Measurements from ENCODE around the gene MCUR1. TPM values are rescaled to one million over a fixed set of nuclear protein-coding genes. Genes with fewer than 3 reads are reported as not detected.
A peak's percentile ranks its signal among the peaks of the same experiment; 100 is the strongest.

The MCUR1 gene
- polyA plus RNA-seq, 3 donors, result 2.4 to 7.8 (median 5.2) TPM

DNA sequence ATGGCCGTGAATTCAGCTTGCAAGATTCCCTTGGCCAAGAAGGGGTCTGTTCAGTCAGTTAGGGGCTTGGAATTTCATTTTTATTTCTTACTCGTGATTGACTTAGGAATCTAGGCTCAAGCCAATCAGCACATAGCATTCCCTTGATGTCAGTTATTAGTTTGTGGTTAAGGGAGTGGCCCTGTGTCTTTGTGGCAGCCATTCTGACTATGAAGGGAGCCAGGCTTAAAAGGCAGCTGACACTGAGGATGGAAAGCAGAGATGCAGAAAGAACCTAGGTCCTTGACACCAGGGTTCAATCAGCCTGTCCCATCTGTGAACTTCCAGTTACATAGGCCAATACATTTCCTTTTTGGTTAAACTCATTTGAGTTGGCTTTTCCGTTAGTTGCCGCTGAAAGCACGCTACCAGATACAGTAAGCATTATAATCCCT is 48.1 kb downstream of the MCUR1 start:
- DNase-seq, result no peak
- no peak overlapping the region for H3K27ac ChIP-seq (ENCODE audit: low read depth in 1 of 2, low read length in 2 of 2)
- WGBS (ENCODE audit: insufficient coverage), result 0% methylated on average over 2 of the region's 5 CpGs
- peak overlapping the region; percentile 11 for H3K4me2 ChIP-seq (replicated peaks; ENCODE audit: extremely low read depth, low read length, poor library complexity, severe bottlenecking)
- H3K9me3 Mint-ChIP-seq, result peaks cover 0 to 7% (median 3%) of the 10 kb centered on the region in 7 donors
- H3K27ac Mint-ChIP-seq, result peak overlapping the region in 1 of 7 donors; percentile 24
- H4K20me1 ChIP-seq (ENCODE audit: insufficient read depth, low read length), result no peaks in the 10 kb centered on the region
- no peaks in the 10 kb centered on the region for H3K79me2 ChIP-seq (ENCODE audit: insufficient read depth, low read length)
- H3K27me3 Mint-ChIP-seq (ENCODE audit: low read depth in 3 of 3), result peaks cover 2 to 8% (median 5%) of the 10 kb centered on the region in 3 donors
- no peaks in the 10 kb centered on the region for H3K27me3 ChIP-seq (ENCODE audit: control insufficient read depth in 2 of 2, insufficient read depth in 2 of 2, low read length in 2 of 2)
- TF ChIP-seq, protein P1, sequence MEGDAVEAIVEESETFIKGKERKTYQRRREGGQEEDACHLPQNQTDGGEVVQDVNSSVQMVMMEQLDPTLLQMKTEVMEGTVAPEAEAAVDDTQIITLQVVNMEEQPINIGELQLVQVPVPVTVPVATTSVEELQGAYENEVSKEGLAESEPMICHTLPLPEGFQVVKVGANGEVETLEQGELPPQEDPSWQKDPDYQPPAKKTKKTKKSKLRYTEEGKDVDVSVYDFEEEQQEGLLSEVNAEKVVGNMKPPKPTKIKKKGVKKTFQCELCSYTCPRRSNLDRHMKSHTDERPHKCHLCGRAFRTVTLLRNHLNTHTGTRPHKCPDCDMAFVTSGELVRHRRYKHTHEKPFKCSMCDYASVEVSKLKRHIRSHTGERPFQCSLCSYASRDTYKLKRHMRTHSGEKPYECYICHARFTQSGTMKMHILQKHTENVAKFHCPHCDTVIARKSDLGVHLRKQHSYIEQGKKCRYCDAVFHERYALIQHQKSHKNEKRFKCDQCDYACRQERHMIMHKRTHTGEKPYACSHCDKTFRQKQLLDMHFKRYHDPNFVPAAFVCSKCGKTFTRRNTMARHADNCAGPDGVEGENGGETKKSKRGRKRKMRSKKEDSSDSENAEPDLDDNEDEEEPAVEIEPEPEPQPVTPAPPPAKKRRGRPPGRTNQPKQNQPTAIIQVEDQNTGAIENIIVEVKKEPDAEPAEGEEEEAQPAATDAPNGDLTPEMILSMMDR (IDR thresholded peaks at IDR 0.05), result no peak
- no peaks in the 10 kb centered on the region for H3K36me3 Mint-ChIP-seq
- H3K4me1 Mint-ChIP-seq, result peaks cover 51% of the 10 kb centered on the region
- intact Hi-C loops (cut with micrococcal nuclease), result no loop called here
- H3K4me3 Mint-ChIP-seq, result peak overlapping the region in 1 of 2 donors; percentile 65
- no peak overlapping the region for H3K4me3 ChIP-seq (replicated peaks in 1 of 3; ENCODE audit: low read depth in 2 of 3, low read length in 3 of 3)
- no peak overlapping the region for H3K9ac ChIP-seq (ENCODE audit: insufficient read depth, low read length, poor library complexity, severe bottlenecking)
- no peaks in the 10 kb centered on the region for H3K36me3 ChIP-seq (replicated peaks in 1 of 2; ENCODE audit: control insufficient read depth in 1 of 2, insufficient read depth in 2 of 2, low read length in 2 of 2)
- H3K9me3 ChIP-seq (replicated peaks in 1 of 2; ENCODE audit: control insufficient read depth in 1 of 2, insufficient read depth in 1 of 2, low read length in 2 of 2), result peaks cover 0 to 15% of the 10 kb centered on the region in 2 donors
- H3K4me1 ChIP-seq (ENCODE audit: control insufficient read depth in 1 of 2, insufficient read depth in 2 of 2, low read length in 2 of 2), result peaks cover 33 to 44% of the 10 kb centered on the region in 2 donors
- H2AFZ ChIP-seq (ENCODE audit: insufficient read depth, low read depth, low read length, poor library complexity, severe bottlenecking), result peak overlapping the region; percentile 50

DNA sequence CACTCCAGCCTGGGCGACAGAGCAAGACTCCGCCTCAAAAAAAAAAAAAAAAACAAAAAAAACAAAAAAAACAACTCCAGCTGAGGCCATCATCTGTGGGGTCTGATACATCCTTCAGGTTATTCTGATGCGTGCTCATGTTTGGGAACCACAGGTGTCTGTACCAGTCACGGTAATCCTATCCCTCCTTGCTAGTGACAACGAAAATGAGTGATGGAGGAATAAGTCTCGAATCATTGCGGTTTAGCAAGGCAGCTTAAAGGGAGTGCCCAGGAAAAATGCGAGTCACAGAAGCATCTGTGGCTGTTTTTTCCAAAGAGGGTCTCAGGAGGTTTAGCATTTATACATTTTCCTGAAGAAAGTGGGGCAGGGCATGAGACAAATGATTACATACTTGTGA is 48.8 kb downstream of the MCUR1 start:
- no peak overlapping the region for H3K4me3 ChIP-seq (replicated peaks in 1 of 3; ENCODE audit: low read depth in 2 of 3, low read length in 3 of 3)
- 88% methylated on average over 6 of the region's 8 CpGs for WGBS (ENCODE audit: insufficient coverage)
- no peaks in the 10 kb centered on the region for H3K79me2 ChIP-seq (ENCODE audit: insufficient read depth, low read length)
- Mint-ChIP-seq H3K9me3 (peaks cover 0 to 7% (median 3%) of the 10 kb centered on the region in 7 donors), H3K4me1 (peaks cover 57% of the 10 kb centered on the region), H3K36me3 (no peaks in the 10 kb centered on the region), H3K4me3 (no peak overlapping the region), H3K27me3 (ENCODE audit: low read depth in 3 of 3) (peaks cover 2 to 8% (median 5%) of the 10 kb centered on the region in 3 donors), H3K27ac (no peak overlapping the region)
- H3K9me3 ChIP-seq (replicated peaks in 1 of 2; ENCODE audit: control insufficient read depth in 1 of 2, insufficient read depth in 1 of 2, low read length in 2 of 2), result peaks cover 0 to 15% of the 10 kb centered on the region in 2 donors
- no peak overlapping the region for H3K27ac ChIP-seq (ENCODE audit: low read depth in 1 of 2, low read length in 2 of 2)
- no peak for DNase-seq
- no peak overlapping the region for H3K4me2 ChIP-seq (replicated peaks; ENCODE audit: extremely low read depth, low read length, poor library complexity, severe bottlenecking)
- intact Hi-C loops (cut with micrococcal nuclease), result no loop called here
- TF ChIP-seq, protein P1 (IDR thresholded peaks at IDR 0.05), result no peak
- H3K36me3 ChIP-seq (replicated peaks in 1 of 2; ENCODE audit: control insufficient read depth in 1 of 2, insufficient read depth in 2 of 2, low read length in 2 of 2), result no peaks in the 10 kb centered on the region
- no peak overlapping the region for H3K9ac ChIP-seq (ENCODE audit: insufficient read depth, low read length, poor library complexity, severe bottlenecking)
- no peaks in the 10 kb centered on the region for H4K20me1 ChIP-seq (ENCODE audit: insufficient read depth, low read length)
- peaks cover 40 to 50% of the 10 kb centered on the region in 2 donors for H3K4me1 ChIP-seq (ENCODE audit: control insufficient read depth in 1 of 2, insufficient read depth in 2 of 2, low read length in 2 of 2)
- H2AFZ ChIP-seq (ENCODE audit: insufficient read depth, low read depth, low read length, poor library complexity, severe bottlenecking), result no peak overlapping the region
- H3K27me3 ChIP-seq (ENCODE audit: control insufficient read depth in 2 of 2, insufficient read depth in 2 of 2, low read length in 2 of 2), result no peaks in the 10 kb centered on the region

Data from CD14-positive monocyte (primary cell).